Suprapubic skin (tissue), 4 donors: ENCODE results near the gene CTSL. TPM values are rescaled to one million over a fixed set of nuclear protein-coding genes. Genes with fewer than 3 reads are reported as not detected.

Experiments used
- DNase-seq, 2 donors: peaks; one replicate each; pipeline ENCODE4 v3.0.0-alpha.2; 2019; ENCODE audit warnings: low spot score in 2 of 2
- H3K27ac ChIP-seq: fragments of 200-600 bp; sonication (generic); one replicate; pipeline ENCODE4 v1.5.1; 2019
- H3K27me3 ChIP-seq: fragments of 200-600 bp; sonication (generic); one replicate; pipeline ENCODE4 v1.5.1; 2019
- H3K36me3 ChIP-seq: fragments of 200-600 bp; sonication (generic); one replicate; pipeline ENCODE4 v1.5.1; 2019
- H3K4me1 ChIP-seq: fragments of 200-600 bp; sonication (generic); one replicate; pipeline ENCODE4 v1.5.1; 2019
- H3K4me3 ChIP-seq: fragments of 200-600 bp; sonication (generic); one replicate; pipeline ENCODE4 v1.5.1; 2019; ENCODE audit warnings: mild to moderate bottlenecking
- H3K9me3 ChIP-seq: fragments of 200-600 bp; sonication (generic); one replicate; pipeline ENCODE4 v1.5.1; 2019
- EP300 ChIP-seq: sonication (generic); formaldehyde crosslinking; IDR thresholded peaks from one replicate; pipeline ENCODE4 v1.6.1; 2017; ENCODE audit warnings: antibody characterized with exemption
- POLR2A ChIP-seq, 2 donors: fragments of 450-650 bp; IDR thresholded peaks; one replicate each; pipeline ENCODE4 v1.6.1; 2017; ENCODE audit warnings: antibody characterized with exemption in 2 of 2, mild to moderate bottlenecking in 2 of 2, moderate library complexity in 2 of 2
- POLR2AphosphoS5 ChIP-seq, 3 donors: sonication (generic); formaldehyde crosslinking; IDR thresholded peaks; one replicate each; pipeline ENCODE4 v1.6.1; 2017; ENCODE audit warnings: antibody characterized with exemption in 3 of 3
- WGBS: methylation state at CpG from one replicate; pipeline ENCODE4 v1.1.5; 2018; 5-methylcytosine and 5-hydroxymethylcytosine counted together
- total RNA-seq, 4 donors: library from RNA; depleted of rRNA; stranded (reverse); fragments of >200 nt; gene quantifications; one replicate each; pipeline ENCODE4 v1.1.0, GENCODE V29; 2016
- TF ChIP-seq, protein P1 (sequence below), 2 donors: fragments of 200-600 bp in 1 of 2; fragments of 450-650 bp in 1 of 2; sonication (generic) in 1 of 2; IDR thresholded peaks; one replicate each; pipeline ENCODE4 v1.5.1; 2016 to 2019; ENCODE audit warnings: antibody characterized with exemption in 2 of 2, mild to moderate bottlenecking in 1 of 2, moderate library complexity in 1 of 2

The CTSL gene
- total RNA-seq, 4 donors from 2014 or later = 24.6 to 36.8 (median 27.8) TPM

GRCh38 chr9:87685441-87685840 lies 40.5 kb upstream of the CTSL start:
- Histone ChIP-seq H3K27me3 (no peaks in the 10 kb centered on the region), H3K36me3 (peaks cover 6% of the 10 kb centered on the region), H3K4me1 (peaks cover 8% of the 10 kb centered on the region), H3K27ac (no peak overlapping the region), H3K9me3 (no peaks in the 10 kb centered on the region), H3K4me3 (no peak overlapping the region)
- TF ChIP-seq EP300 = no peak
- TF ChIP-seq, protein P1, sequence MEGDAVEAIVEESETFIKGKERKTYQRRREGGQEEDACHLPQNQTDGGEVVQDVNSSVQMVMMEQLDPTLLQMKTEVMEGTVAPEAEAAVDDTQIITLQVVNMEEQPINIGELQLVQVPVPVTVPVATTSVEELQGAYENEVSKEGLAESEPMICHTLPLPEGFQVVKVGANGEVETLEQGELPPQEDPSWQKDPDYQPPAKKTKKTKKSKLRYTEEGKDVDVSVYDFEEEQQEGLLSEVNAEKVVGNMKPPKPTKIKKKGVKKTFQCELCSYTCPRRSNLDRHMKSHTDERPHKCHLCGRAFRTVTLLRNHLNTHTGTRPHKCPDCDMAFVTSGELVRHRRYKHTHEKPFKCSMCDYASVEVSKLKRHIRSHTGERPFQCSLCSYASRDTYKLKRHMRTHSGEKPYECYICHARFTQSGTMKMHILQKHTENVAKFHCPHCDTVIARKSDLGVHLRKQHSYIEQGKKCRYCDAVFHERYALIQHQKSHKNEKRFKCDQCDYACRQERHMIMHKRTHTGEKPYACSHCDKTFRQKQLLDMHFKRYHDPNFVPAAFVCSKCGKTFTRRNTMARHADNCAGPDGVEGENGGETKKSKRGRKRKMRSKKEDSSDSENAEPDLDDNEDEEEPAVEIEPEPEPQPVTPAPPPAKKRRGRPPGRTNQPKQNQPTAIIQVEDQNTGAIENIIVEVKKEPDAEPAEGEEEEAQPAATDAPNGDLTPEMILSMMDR (IDR thresholded peaks at IDR 0.05) = no peak
- no peak for TF ChIP-seq POLR2AphosphoS5 (IDR thresholded peaks at IDR 0.05)
- TF ChIP-seq POLR2A (IDR thresholded peaks at IDR 0.05) = no peak
- 75% methylated on average over 4 of the region's 4 CpGs for WGBS
- no peak for DNase-seq

DNA sequence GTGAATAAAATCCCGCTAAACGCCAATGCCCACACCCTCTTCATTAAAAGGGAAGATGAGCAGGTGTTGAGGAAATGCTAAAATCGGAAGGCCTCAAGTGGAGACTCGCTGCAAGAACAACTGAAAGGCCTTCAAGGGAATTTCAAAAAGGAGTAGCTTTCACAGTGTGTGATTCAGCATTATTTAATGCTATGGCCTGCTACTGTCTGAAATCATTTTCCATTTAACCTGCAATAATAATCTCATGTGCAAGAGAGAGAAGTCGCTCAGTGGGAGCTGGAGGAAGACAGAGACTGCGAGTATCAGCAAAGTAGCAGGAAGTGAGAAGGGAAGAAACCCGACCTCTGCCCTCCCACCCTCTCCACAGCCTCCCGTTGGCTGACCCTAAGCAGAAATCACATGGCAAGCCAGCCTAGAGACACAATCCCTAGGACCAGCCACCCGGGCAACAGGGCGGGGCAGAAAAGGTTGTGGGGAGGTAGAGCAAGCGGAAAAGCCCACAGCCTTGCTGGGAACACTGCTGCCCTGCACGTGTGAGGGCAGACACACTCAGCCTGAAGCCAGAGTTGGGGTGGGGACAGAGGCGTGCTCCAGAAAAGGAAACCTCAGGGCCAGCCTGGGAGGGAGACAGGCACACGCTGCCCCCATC lies 39.9 kb upstream of the CTSL start:
- Histone ChIP-seq H3K4me1 (peaks cover 8% of the 10 kb centered on the region), H3K9me3 (no peaks in the 10 kb centered on the region), H3K27ac (peak overlapping the region; percentile 47), H3K4me3 (no peak overlapping the region), H3K27me3 (no peaks in the 10 kb centered on the region), H3K36me3 (peaks cover 6% of the 10 kb centered on the region)
- WGBS = 66% methylated on average over 14 of the region's 14 CpGs
- TF ChIP-seq POLR2AphosphoS5 (IDR thresholded peaks at IDR 0.05) (no peak), POLR2A (IDR thresholded peaks at IDR 0.05) (no peak)
- peak in 1 of 2 donors; percentile 63 for DNase-seq

- no peaks in the 10 kb centered on the region for H3K27me3 ChIP-seq
- peak overlapping the region; percentile 47 for H3K27ac ChIP-seq
These were observed 39.3 kb upstream of the CTSL start for GRCh38 chr9:87686520-87687090.

DNA sequence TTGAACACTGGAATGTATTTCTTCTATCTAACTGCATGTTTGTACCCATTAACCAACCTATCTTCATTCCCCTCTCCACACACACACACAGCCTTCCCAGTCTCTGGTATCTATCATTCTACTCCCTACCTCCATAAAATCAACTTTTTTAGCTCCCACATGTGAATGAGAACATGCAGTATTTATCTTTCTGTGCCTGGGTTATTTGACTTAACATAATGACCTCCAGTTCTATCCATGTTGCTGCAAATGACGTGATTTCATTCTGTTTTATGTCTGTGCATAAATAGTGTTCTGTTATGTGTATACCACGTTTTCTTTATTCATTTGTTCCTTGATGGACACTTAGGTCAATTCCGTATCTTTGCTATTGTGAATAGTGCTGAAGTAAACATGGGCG lies 38.7 kb upstream of the CTSL start:
- H3K9me3 ChIP-seq = no peaks in the 10 kb centered on the region
- WGBS = 80% methylated on average over 4 of the region's 4 CpGs
- H3K27ac ChIP-seq = no peak overlapping the region
- no peak for DNase-seq
- no peaks in the 10 kb centered on the region for H3K27me3 ChIP-seq
- TF ChIP-seq POLR2A (IDR thresholded peaks at IDR 0.05) (no peak), POLR2AphosphoS5 (IDR thresholded peaks at IDR 0.05) (no peak), EP300 (no peak)
- TF ChIP-seq, protein P1 (IDR thresholded peaks at IDR 0.05) = no peak
- H3K4me1 ChIP-seq = peaks cover 8% of the 10 kb centered on the region
- no peaks in the 10 kb centered on the region for H3K36me3 ChIP-seq
- H3K4me3 ChIP-seq = no peak overlapping the region

More at GRCh38 chr9:87686520-87687090, 39.3 kb upstream of the CTSL start:
- Histone ChIP-seq H3K4me1 (peaks cover 8% of the 10 kb centered on the region), H3K4me3 (no peak overlapping the region), H3K36me3 (peaks cover 3% of the 10 kb centered on the region), H3K9me3 (no peaks in the 10 kb centered on the region)
- no peak for DNase-seq
- WGBS = 88% methylated on average over 3 of the region's 14 CpGs
- TF ChIP-seq POLR2AphosphoS5 (IDR thresholded peaks at IDR 0.05) (no peak), POLR2A (IDR thresholded peaks at IDR 0.05) (no peak), EP300 (no peak)
- TF ChIP-seq, protein P1 (IDR thresholded peaks at IDR 0.05) = no peak

- no peak overlapping the region for H3K27ac ChIP-seq
- H3K36me3 ChIP-seq = peaks cover 12% of the 10 kb centered on the region
- no peaks in the 10 kb centered on the region for H3K27me3 ChIP-seq
- H3K9me3 ChIP-seq = no peaks in the 10 kb centered on the region
- H3K4me1 ChIP-seq = no peaks in the 10 kb centered on the region
- H3K4me3 ChIP-seq = no peak overlapping the region
- DNase-seq = no peak
- TF ChIP-seq EP300 (no peak), POLR2A (IDR thresholded peaks at IDR 0.05) (no peak), POLR2AphosphoS5 (IDR thresholded peaks at IDR 0.05) (no peak)
- TF ChIP-seq, protein P1 (IDR thresholded peaks at IDR 0.05) = no peak
- WGBS = 90% methylated on average over 2 of the region's 3 CpGs
These were observed 31.6 kb upstream of the CTSL start for GRCh38 chr9:87694236-87694755.
